ENCODE data around the gene ACTL6B. TPM values are rescaled to one million over a fixed set of nuclear protein-coding genes. Genes with fewer than 3 reads are reported as not detected.

ACTL6B gene
- total and polyA plus RNA-seq, 2 of the 13 experiments (the other 11 are each of a cell fraction or from before 2014, with no cell fraction given), result not detected

- TF ChIP-seq CBX2 (IDR thresholded peaks at IDR 0.05; ENCODE audit: low read depth, low read length), result no peak
- TF ChIP-seq CBX2 (CRISPR knock-in tag; IDR thresholded peaks at IDR 0.05; ENCODE audit: low read depth), result no peak
- TF ChIP-seq KDM2A (CRISPR knock-in tag; IDR thresholded peaks at IDR 0.05; ENCODE audit: borderline replicate concordance, low read depth), result no peak
- no peak for TF ChIP-seq MIER2 (CRISPR knock-in tag; IDR thresholded peaks at IDR 0.05)
- TF ChIP-seq ZBTB21 (CRISPR knock-in tag; IDR thresholded peaks at IDR 0.05), result peak; percentile 54; the same call in 1 of the 2 replicates
- TF ChIP-seq PHF8 (CRISPR knock-in tag; IDR thresholded peaks at IDR 0.05), result peak; percentile 74
- TF ChIP-seq MED1 (CRISPR knock-in tag; IDR thresholded peaks at IDR 0.05), result no peak
- TF ChIP-seq FOSL1 (CRISPR knock-in tag; IDR thresholded peaks at IDR 0.05; ENCODE audit: borderline replicate concordance), result no peak
- TF ChIP-seq HDAC6 (IDR thresholded peaks at IDR 0.05; ENCODE audit: low read depth, low read length), result no peak
- TF ChIP-seq ZNF768 (CRISPR knock-in tag; IDR thresholded peaks at IDR 0.05), result peak; percentile 18; the same call in 1 of the 2 replicates
- no peak for TF ChIP-seq XRCC5 (optimal IDR thresholded peaks at IDR 0.05; ENCODE audit: low read length)
- TF ChIP-seq ZNF124 (CRISPR knock-in tag; IDR thresholded peaks at IDR 0.05), result no peak
- TF ChIP-seq ZNF569 (CRISPR knock-in tag; IDR thresholded peaks at IDR 0.05; ENCODE audit: borderline replicate concordance), result no peak
- no peak for TF ChIP-seq ZNF652 (CRISPR knock-in tag; IDR thresholded peaks at IDR 0.05; ENCODE audit: borderline replicate concordance, low read depth)
- TF ChIP-seq E2F1 (CRISPR knock-in tag; IDR thresholded peaks at IDR 0.05), result no peak
- TF ChIP-seq RFX5 (IDR thresholded peaks at IDR 0.05; ENCODE audit: low read depth, low read length), result peak; percentile 86
- no peak for TF ChIP-seq ZNF256 (CRISPR knock-in tag; conservative IDR thresholded peaks at IDR 0.05)
- peak; percentile 71 for TF ChIP-seq ZNF614 (CRISPR knock-in tag; IDR thresholded peaks at IDR 0.05; ENCODE audit: borderline replicate concordance)
- no peak for TF ChIP-seq ZNF713 (CRISPR knock-in tag; IDR thresholded peaks at IDR 0.05)
- TF ChIP-seq NFATC3 (CRISPR knock-in tag; IDR thresholded peaks at IDR 0.05), result 0 out of 2 replicates have a peak, but pooled peaks have one; percentile 41
- no peak for TF ChIP-seq ZNF138 (CRISPR knock-in tag; IDR thresholded peaks at IDR 0.05; ENCODE audit: low read depth)
- no peak for TF ChIP-seq ZNF749 (CRISPR knock-in tag; IDR thresholded peaks at IDR 0.05; ENCODE audit: borderline replicate concordance)
- TF ChIP-seq TP53 (CRISPR knock-in tag; conservative IDR thresholded peaks at IDR 0.05), result no peak
- TF ChIP-seq TRIM22 (IDR thresholded peaks at IDR 0.05), result no peak
- no peak for TF ChIP-seq TAF15 (IDR thresholded peaks at IDR 0.05; ENCODE audit: low read depth, low read length, poor library complexity, severe bottlenecking)
- TF ChIP-seq NFYC (CRISPR knock-in tag; IDR thresholded peaks at IDR 0.05), result peak; percentile 93
- no peak for TF ChIP-seq ZNF709 (CRISPR knock-in tag; IDR thresholded peaks at IDR 0.05)
- TF ChIP-seq DMAP1 (CRISPR knock-in tag; IDR thresholded peaks at IDR 0.05), result 0 out of 2 replicates have a peak, but pooled peaks have one; percentile 25
- TF ChIP-seq ZBTB2 (CRISPR knock-in tag; IDR thresholded peaks at IDR 0.05; ENCODE audit: low read depth), result no peak
- TF ChIP-seq NFKB2 (CRISPR knock-in tag; IDR thresholded peaks at IDR 0.05; ENCODE audit: borderline replicate concordance), result no peak
- no peak for TF ChIP-seq RCOR2 (CRISPR knock-in tag; IDR thresholded peaks at IDR 0.05)
Measured at GRCh38 chr7:100611983-100612729, 44.1 kb downstream of the ACTL6B start, which contains the start of gene MOSPD3 (continued).
